Measurements from ENCODE around the gene CCDC33.

CCDC33 gene

GRCh38 chr15:74229686-74230085 is 6.4 kb upstream of the CCDC33 start:
- ATAC-seq (ENCODE audit: insufficient read depth, low read depth) (no peak), DNase-seq (no peak)
- Histone ChIP-seq H3K36me3 (ENCODE audit: insufficient read depth, low read length) (no peaks in the 10 kb centered on the region), H4K20me1 (ENCODE audit: insufficient read depth, low read length) (no peaks in the 10 kb centered on the region), H3K4me3 (ENCODE audit: low read depth in 1 of 2, low read length in 2 of 2) (no peak overlapping the region), H3K9ac (ENCODE audit: low read depth, low read length) (no peak overlapping the region), H3K27me3 (ENCODE audit: insufficient read depth, low read length, poor library complexity) (peaks cover 9% of the 10 kb centered on the region), H3K4me2 (ENCODE audit: insufficient read depth, low read length) (no peak overlapping the region), H3K9me3 (ENCODE audit: insufficient read depth, low read length, severe bottlenecking) (no peaks in the 10 kb centered on the region), H3K27ac (ENCODE audit: low read length) (no peak overlapping the region), H3K4me1 (ENCODE audit: insufficient read depth, low read length) (no peaks in the 10 kb centered on the region), H2AFZ (ENCODE audit: low read depth, low read length) (no peak overlapping the region), H3K79me2 (ENCODE audit: insufficient read depth, low read length) (no peaks in the 10 kb centered on the region)
- TF ChIP-seq EZH2 (IDR thresholded peaks at IDR 0.05; ENCODE audit: borderline replicate concordance, low read depth, low read length, severe bottlenecking): no peak
- no peak for TF ChIP-seq CTCF (IDR thresholded peaks at IDR 0.05; ENCODE audit: borderline replicate concordance, extremely low read depth, low read length, poor library complexity, severe bottlenecking)

GRCh38 chr15:74231475-74231874 is 4.7 kb upstream of the CCDC33 start:
- ATAC-seq (ENCODE audit: insufficient read depth, low read depth): no peak
- H3K36me3 ChIP-seq (ENCODE audit: insufficient read depth, low read length): no peaks in the 10 kb centered on the region
- no peaks in the 10 kb centered on the region for H3K79me2 ChIP-seq (ENCODE audit: insufficient read depth, low read length)
- H3K27ac ChIP-seq (ENCODE audit: low read length): no peak overlapping the region
- no peak overlapping the region for H3K4me3 ChIP-seq (ENCODE audit: low read depth in 1 of 2, low read length in 2 of 2)
- H3K9me3 ChIP-seq (ENCODE audit: insufficient read depth, low read length, severe bottlenecking): no peaks in the 10 kb centered on the region
- TF ChIP-seq CTCF (IDR thresholded peaks at IDR 0.05; ENCODE audit: borderline replicate concordance, extremely low read depth, low read length, poor library complexity, severe bottlenecking) (no peak), EZH2 (IDR thresholded peaks at IDR 0.05; ENCODE audit: borderline replicate concordance, low read depth, low read length, severe bottlenecking) (no peak)
- no peak overlapping the region for H3K4me2 ChIP-seq (ENCODE audit: insufficient read depth, low read length)
- no peak overlapping the region for H3K9ac ChIP-seq (ENCODE audit: low read depth, low read length)
- no peak for DNase-seq
- no peaks in the 10 kb centered on the region for H4K20me1 ChIP-seq (ENCODE audit: insufficient read depth, low read length)
- H2AFZ ChIP-seq (ENCODE audit: low read depth, low read length): no peak overlapping the region
- no peaks in the 10 kb centered on the region for H3K4me1 ChIP-seq (ENCODE audit: insufficient read depth, low read length)
- H3K27me3 ChIP-seq (ENCODE audit: insufficient read depth, low read length, poor library complexity): peaks cover 11% of the 10 kb centered on the region

- peaks cover 11% of the 10 kb centered on the region for H3K27me3 ChIP-seq (ENCODE audit: insufficient read depth, low read length, poor library complexity)
- no peak overlapping the region for H3K9ac ChIP-seq (ENCODE audit: low read depth, low read length)
- ATAC-seq (ENCODE audit: insufficient read depth, low read depth): no peak
These were observed 2.8 kb upstream of the CCDC33 start for GRCh38 chr15:74233373-74233772.

More at GRCh38 chr15:74233373-74233772, 2.8 kb upstream of the CCDC33 start:
- H4K20me1 ChIP-seq (ENCODE audit: insufficient read depth, low read length): no peaks in the 10 kb centered on the region
- no peaks in the 10 kb centered on the region for H3K79me2 ChIP-seq (ENCODE audit: insufficient read depth, low read length)
- no peak overlapping the region for H3K4me2 ChIP-seq (ENCODE audit: insufficient read depth, low read length)
- H3K9me3 ChIP-seq (ENCODE audit: insufficient read depth, low read length, severe bottlenecking): no peaks in the 10 kb centered on the region
- H2AFZ ChIP-seq (ENCODE audit: low read depth, low read length): no peak overlapping the region
- no peak for DNase-seq
- H3K4me1 ChIP-seq (ENCODE audit: insufficient read depth, low read length): no peaks in the 10 kb centered on the region
- TF ChIP-seq CTCF (IDR thresholded peaks at IDR 0.05; ENCODE audit: borderline replicate concordance, extremely low read depth, low read length, poor library complexity, severe bottlenecking): no peak
- no peak for TF ChIP-seq EZH2 (IDR thresholded peaks at IDR 0.05; ENCODE audit: borderline replicate concordance, low read depth, low read length, severe bottlenecking)
- H3K4me3 ChIP-seq (ENCODE audit: low read depth in 1 of 2, low read length in 2 of 2): no peak overlapping the region
- H3K36me3 ChIP-seq (ENCODE audit: insufficient read depth, low read length): no peaks in the 10 kb centered on the region
- no peak overlapping the region for H3K27ac ChIP-seq (ENCODE audit: low read length)

Measured in DND-41 (cell line).